ENCODE measurements around the gene TWNK.

DNA sequence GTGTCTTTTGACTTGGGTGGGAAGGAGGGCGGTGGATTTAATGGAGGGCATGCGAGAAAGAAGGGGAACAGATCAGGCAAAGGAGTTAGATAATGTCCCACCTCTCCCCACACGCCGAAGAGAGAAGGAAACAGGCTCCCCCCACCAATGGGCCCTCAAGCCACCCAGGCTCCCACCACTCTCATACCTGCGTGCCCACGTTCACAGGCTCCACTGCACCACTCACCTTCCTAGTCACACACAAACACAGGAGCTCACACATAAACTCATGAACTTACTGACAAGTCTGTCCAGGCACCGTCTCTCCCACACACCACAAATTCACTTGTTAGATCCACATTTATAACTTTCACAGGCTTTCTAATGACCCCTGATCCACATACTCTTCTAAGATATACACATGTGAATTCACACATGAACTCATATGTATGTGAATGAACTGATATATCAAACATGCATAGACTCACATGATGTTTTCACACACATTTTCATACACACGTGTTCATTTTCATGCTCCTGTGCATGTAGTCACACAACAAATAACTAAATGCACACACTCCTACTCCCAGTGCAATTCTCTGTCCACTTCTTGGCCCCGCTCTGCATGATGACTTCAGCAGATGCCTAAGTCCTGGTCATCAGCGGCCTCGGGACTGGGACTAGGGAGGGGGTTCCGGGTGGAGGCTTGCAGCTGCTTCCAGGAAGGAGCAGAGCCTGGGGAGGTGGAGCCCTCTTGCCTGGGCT, 13.7 kb downstream of the TWNK start:
- TF ChIP-seq, protein P1, sequence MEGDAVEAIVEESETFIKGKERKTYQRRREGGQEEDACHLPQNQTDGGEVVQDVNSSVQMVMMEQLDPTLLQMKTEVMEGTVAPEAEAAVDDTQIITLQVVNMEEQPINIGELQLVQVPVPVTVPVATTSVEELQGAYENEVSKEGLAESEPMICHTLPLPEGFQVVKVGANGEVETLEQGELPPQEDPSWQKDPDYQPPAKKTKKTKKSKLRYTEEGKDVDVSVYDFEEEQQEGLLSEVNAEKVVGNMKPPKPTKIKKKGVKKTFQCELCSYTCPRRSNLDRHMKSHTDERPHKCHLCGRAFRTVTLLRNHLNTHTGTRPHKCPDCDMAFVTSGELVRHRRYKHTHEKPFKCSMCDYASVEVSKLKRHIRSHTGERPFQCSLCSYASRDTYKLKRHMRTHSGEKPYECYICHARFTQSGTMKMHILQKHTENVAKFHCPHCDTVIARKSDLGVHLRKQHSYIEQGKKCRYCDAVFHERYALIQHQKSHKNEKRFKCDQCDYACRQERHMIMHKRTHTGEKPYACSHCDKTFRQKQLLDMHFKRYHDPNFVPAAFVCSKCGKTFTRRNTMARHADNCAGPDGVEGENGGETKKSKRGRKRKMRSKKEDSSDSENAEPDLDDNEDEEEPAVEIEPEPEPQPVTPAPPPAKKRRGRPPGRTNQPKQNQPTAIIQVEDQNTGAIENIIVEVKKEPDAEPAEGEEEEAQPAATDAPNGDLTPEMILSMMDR (IDR thresholded peaks at IDR 0.05 in 4 of 5, conservative IDR thresholded peaks at IDR 0.05 in 1 of 5) = no peak
- peak; percentile 75 to 80 for TF ChIP-seq POLR2A (IDR thresholded peaks at IDR 0.05)
